ENCODE data around the gene TRIM26. TPM values are rescaled to one million over a fixed set of nuclear protein-coding genes. Genes with fewer than 3 reads are reported as not detected.

The TRIM26 gene
- total RNA-seq, 2 donors from 2014 or later: 31.9 to 66.6 TPM

DNA sequence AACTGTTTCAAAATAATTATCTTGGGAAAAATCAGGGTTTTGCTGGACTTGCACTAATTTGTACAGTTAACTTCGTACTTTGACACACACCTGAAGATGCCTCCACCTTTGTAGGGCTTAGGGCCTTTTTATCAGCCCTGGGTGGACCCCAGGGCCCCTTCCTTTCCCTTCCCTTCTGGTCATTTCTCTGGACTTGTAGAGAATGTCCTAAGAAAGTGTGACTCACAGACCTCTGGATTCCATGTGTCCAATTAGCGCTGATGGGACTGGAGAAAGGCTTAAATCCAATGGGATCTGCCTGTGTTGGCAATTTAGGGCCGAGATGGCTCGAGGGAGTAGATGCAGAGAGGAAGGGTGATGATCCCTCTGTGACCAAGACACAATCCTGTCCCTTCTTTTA is 40.5 kb downstream of the TRIM26 start:
- TF ChIP-seq, protein P1, sequence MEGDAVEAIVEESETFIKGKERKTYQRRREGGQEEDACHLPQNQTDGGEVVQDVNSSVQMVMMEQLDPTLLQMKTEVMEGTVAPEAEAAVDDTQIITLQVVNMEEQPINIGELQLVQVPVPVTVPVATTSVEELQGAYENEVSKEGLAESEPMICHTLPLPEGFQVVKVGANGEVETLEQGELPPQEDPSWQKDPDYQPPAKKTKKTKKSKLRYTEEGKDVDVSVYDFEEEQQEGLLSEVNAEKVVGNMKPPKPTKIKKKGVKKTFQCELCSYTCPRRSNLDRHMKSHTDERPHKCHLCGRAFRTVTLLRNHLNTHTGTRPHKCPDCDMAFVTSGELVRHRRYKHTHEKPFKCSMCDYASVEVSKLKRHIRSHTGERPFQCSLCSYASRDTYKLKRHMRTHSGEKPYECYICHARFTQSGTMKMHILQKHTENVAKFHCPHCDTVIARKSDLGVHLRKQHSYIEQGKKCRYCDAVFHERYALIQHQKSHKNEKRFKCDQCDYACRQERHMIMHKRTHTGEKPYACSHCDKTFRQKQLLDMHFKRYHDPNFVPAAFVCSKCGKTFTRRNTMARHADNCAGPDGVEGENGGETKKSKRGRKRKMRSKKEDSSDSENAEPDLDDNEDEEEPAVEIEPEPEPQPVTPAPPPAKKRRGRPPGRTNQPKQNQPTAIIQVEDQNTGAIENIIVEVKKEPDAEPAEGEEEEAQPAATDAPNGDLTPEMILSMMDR (IDR thresholded peaks at IDR 0.05): no peak
- TF ChIP-seq POLR2A (IDR thresholded peaks at IDR 0.05): no peak
- Histone ChIP-seq H3K27ac (no peak overlapping the region), H3K4me1 (peaks cover 4% of the 10 kb centered on the region), H3K27me3 (peaks cover 0 to 11% of the 10 kb centered on the region in 2 donors), H3K9me3 (no peaks in the 10 kb centered on the region), H3K4me3 (no peak overlapping the region), H3K36me3 (replicated peaks in 1 of 2; ENCODE audit: insufficient read depth in 1 of 2, low read depth in 2 of 2) (no peaks in the 10 kb centered on the region)
- ATAC-seq (no peak), DNase-seq (no peak)
- intact Hi-C loops (cut with DNase I): no loop called here
- WGBS, 2 donors: 61 to 71% methylated on average over 4 of the region's 4 CpGs

DNA sequence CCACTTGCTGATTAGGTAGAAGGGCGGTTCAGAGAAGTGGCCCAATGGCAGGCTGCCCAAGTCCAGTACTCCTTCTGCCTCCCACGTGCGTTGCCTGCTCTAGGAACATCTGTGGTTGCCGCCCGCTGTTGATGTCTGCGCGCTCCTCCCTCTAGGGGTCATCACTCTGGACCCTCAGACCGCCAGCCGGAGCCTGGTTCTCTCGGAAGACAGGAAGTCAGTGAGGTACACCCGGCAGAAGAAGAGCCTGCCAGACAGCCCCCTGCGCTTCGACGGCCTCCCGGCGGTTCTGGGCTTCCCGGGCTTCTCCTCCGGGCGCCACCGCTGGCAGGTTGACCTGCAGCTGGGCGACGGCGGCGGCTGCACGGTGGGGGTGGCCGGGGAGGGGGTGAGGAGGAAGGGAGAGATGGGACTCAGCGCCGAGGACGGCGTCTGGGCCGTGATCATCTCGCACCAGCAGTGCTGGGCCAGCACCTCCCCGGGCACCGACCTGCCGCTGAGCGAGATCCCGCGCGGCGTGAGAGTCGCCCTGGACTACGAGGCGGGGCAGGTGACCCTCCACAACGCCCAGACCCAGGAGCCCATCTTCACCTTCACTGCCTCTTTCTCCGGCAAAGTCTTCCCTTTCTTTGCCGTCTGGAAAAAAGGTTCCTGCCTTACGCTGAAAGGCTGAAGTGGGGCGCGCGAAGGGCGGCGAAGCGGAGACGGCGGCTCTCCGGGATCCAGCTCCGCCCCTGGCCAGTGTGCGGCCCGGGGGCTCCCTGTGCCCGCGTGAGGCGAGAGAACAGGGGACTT is 41.3 kb downstream of the TRIM26 start:
- Histone ChIP-seq H3K4me1 (peaks cover 4% of the 10 kb centered on the region), H3K4me3 (no peak overlapping the region), H3K27ac (no peak overlapping the region), H3K36me3 (replicated peaks in 1 of 2; ENCODE audit: insufficient read depth in 1 of 2, low read depth in 2 of 2) (no peaks in the 10 kb centered on the region), H3K9me3 (no peaks in the 10 kb centered on the region), H3K27me3 (peaks cover 0 to 11% of the 10 kb centered on the region in 2 donors)
- DNase-seq (no peak), ATAC-seq (no peak)
- intact Hi-C loops (cut with DNase I): no loop called here
- TF ChIP-seq, protein P1 (IDR thresholded peaks at IDR 0.05): no peak
- no peak for TF ChIP-seq POLR2A (IDR thresholded peaks at IDR 0.05)
- 5% methylated on average over 19 to 62 of the region's 62 CpGs for WGBS, 2 donors

DNA sequence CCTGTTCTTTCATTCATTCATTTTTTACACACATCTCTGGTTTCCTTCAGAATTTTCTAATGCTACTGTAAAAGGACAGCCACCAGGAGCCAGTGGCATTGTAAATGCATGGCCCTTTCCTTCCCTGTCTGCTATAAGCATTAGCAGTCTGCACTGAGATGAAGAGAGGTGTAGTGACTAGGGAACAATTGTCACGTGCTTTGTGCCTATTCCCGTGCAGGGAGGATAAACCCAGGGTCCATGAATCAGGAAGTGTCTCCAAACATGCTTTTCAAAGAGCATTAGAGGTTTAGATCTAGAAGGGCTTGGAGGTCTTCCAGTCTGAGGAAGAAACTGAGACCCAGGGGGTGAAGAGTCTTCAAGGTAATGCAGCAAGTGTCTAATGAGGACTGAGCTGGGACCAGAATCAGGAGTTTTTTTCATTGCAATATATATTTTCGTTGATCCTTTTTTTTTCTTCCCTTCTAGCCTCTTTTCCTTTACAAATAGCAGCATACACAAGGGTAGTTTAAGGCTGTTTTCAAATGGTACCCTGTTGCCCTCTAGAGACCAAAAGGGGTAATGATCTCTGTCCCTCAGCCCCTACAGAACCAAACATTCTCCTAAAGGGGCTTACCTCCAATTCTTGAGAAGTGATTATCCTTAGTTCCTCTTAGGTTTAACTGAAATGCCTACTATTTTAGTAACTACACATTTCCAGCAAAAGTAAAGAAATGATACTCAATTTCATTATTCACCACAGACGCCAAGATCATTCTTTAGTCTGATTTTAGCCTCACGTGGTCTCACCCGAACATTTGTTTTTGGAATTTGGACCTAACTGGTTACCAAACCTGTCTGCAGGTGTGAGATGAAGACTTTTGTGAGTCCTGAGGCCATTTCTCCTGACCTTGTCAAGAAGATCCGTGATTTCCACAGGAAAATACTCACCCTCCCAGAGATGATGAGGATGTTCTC is 43.3 kb downstream of the TRIM26 start:
- DNase-seq: no peak
- 13 to 23% methylated on average over 7 of the region's 7 CpGs for WGBS, 2 donors

DNA sequence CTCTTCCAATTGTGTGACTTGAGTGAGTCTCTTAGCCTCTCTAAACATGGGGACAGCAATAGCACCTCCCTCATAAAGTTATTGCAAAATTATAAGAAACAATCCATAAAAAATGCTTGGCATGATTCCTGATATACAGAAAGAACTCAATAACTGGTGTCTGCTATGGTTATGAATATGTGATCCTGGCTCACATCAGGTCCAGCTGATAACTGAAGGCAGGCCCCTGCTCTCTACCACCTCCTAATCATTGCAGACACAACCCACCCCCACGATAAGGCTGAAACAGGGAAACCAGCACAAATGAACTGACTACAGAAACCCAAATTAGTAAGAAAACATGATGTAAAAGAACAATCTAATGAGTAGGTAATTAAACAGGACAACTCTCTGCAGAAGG is 44.5 kb downstream of the TRIM26 start:
- Histone ChIP-seq H3K9me3 (no peaks in the 10 kb centered on the region), H3K4me3 (no peak overlapping the region), H3K27me3 (peaks cover 0 to 11% of the 10 kb centered on the region in 2 donors), H3K36me3 (replicated peaks in 1 of 2; ENCODE audit: insufficient read depth in 1 of 2, low read depth in 2 of 2) (no peaks in the 10 kb centered on the region), H3K27ac (no peak overlapping the region), H3K4me1 (peaks cover 4% of the 10 kb centered on the region)
- DNase-seq (no peak), ATAC-seq (no peak)
- intact Hi-C loops (cut with DNase I): no loop called here
- TF ChIP-seq POLR2A (IDR thresholded peaks at IDR 0.05): no peak
- TF ChIP-seq, protein P1 (IDR thresholded peaks at IDR 0.05): no peak
- WGBS, 2 donors: 26 to 30% methylated on average over 1 of the region's 1 CpG

More for the DNA sequence above, 43.3 kb downstream of the TRIM26 start:
- Histone ChIP-seq H3K27ac (no peak overlapping the region), H3K4me3 (no peak overlapping the region), H3K9me3 (no peaks in the 10 kb centered on the region), H3K36me3 (replicated peaks in 1 of 2; ENCODE audit: insufficient read depth in 1 of 2, low read depth in 2 of 2) (no peaks in the 10 kb centered on the region), H3K27me3 (peaks cover 0 to 11% of the 10 kb centered on the region in 2 donors), H3K4me1 (peaks cover 4% of the 10 kb centered on the region)
- TF ChIP-seq, protein P1 (IDR thresholded peaks at IDR 0.05): peak; percentile 54 to 70 (median 67)
- TF ChIP-seq POLR2A (IDR thresholded peaks at IDR 0.05): no peak
- peak; percentile 83 for ATAC-seq
- intact Hi-C loops (cut with DNase I): no loop called here
